H1 (cell line): ENCODE data around the gene KRTAP6-1. TPM values are rescaled to one million over a fixed set of nuclear protein-coding genes. Genes with fewer than 3 reads are reported as not detected.

Experiments used
- CTCF ChIA-PET: fragments of 300-600 bp; sonication (Branson Sonifier 250); formaldehyde crosslinking; loops from one replicate; lab custom pipeline; 2021; ENCODE audit not compliant: partially characterized antibody; lab: Charles Lee
- POLR2A ChIA-PET: fragments of 300-600 bp; sonication (Branson Sonifier 250); formaldehyde crosslinking; loops from one replicate; lab custom pipeline; 2021; ENCODE audit warnings: inconsistent platforms; ENCODE audit not compliant: partially characterized antibody; lab: Charles Lee
- DNase-seq, 2 experiments: peaks; one replicate each; pipeline versions ENCODE4 v3.0.0 to v3.0.0-alpha.2; 2010 to 2022; ENCODE audit warnings: low spot score in 2 of 2, low read depth in 1 of 2, mixed read lengths in 1 of 2
- FAIRE-seq: peaks from 2 replicates; lab custom pipeline; 2011; peaks lifted over from hg19 to GRCh38; lab: Jason Lieb, UNC
- H2AFZ ChIP-seq: 2 replicates; pipeline ENCODE4 v1.8.1; 2012; ENCODE audit warnings: low read length, inconsistent platforms
- H2AK5ac ChIP-seq: 2 replicates; pipeline ENCODE4 v1.6.1; 2013; ENCODE audit warnings: low read depth, low read length
- H2BK120ac ChIP-seq: replicated peaks from 2 replicates; pipeline ENCODE3; 2013; ENCODE audit warnings: low read depth, low read length, inconsistent platforms
- H2BK12ac ChIP-seq: 2 replicates; pipeline ENCODE4 v1.6.1; 2013; ENCODE audit warnings: low read depth, low read length
- H2BK15ac ChIP-seq: 2 replicates; pipeline ENCODE4 v1.6.1; 2013; ENCODE audit warnings: low read length
- H2BK20ac ChIP-seq: 2 replicates; pipeline ENCODE4 v1.6.1; 2013; ENCODE audit warnings: low read length
- H2BK5ac ChIP-seq: 2 replicates; pipeline ENCODE4 v1.6.1; 2013; ENCODE audit warnings: low read depth, low read length
- H3K14ac ChIP-seq: 2 replicates; pipeline ENCODE4 v1.6.1; 2013; ENCODE audit warnings: inconsistent platforms; ENCODE audit not compliant: insufficient read length
- H3K18ac ChIP-seq: 2 replicates; pipeline ENCODE4 v1.6.1; 2013; ENCODE audit warnings: low read length; ENCODE audit errors: extremely low read depth
- H3K23ac ChIP-seq: 2 replicates; pipeline ENCODE4 v1.6.1; 2013; ENCODE audit warnings: inconsistent platforms; ENCODE audit not compliant: insufficient read length
- H3K23me2 ChIP-seq: 2 replicates; pipeline ENCODE4 v1.6.1; 2013; ENCODE audit warnings: low read depth, low read length
- H3K27ac ChIP-seq: 2 replicates; pipeline ENCODE4 v1.6.1; 2011; ENCODE audit warnings: low read depth, low read length, inconsistent platforms
- H3K27me3 ChIP-seq, 4 experiments: replicated peaks in 1 of 4; 1 replicate in 1 of 4; 2 replicates in 3 of 4; pipeline versions ENCODE4 v1.6.1 to v1.8.1; 2011 to 2013; ENCODE audit warnings: low read length in 3 of 4, mild to moderate bottlenecking in 3 of 4, inconsistent platforms in 2 of 4, mixed read lengths in 2 of 4, moderate library complexity in 1 of 4; ENCODE audit not compliant: control insufficient read depth in 3 of 4, insufficient read depth in 3 of 4; ENCODE audit errors: extremely low read depth in 1 of 4
- H3K36me3 ChIP-seq, 4 experiments: 2 replicates each; pipeline versions ENCODE4 v1.6.1 to v1.8.1; 2011 to 2013; ENCODE audit warnings: mild to moderate bottlenecking in 4 of 4, low read length in 3 of 4, moderate library complexity in 2 of 4, control low read depth in 1 of 4, inconsistent platforms in 1 of 4; ENCODE audit not compliant: insufficient read depth in 4 of 4, control insufficient read depth in 2 of 4
- H3K4ac ChIP-seq: replicated peaks from 2 replicates; pipeline ENCODE3; 2013; ENCODE audit warnings: low read length, low read depth, mixed read lengths, inconsistent platforms; ENCODE audit not compliant: insufficient read length
- H3K4me1 ChIP-seq, 4 experiments: replicated peaks in 1 of 4; 1 replicate in 1 of 4; 2 replicates in 3 of 4; pipeline versions ENCODE4 v1.6.1 to v1.8.1; 2011 to 2013; ENCODE audit warnings: low read length in 3 of 4, inconsistent platforms in 2 of 4, mixed read lengths in 1 of 4; ENCODE audit not compliant: insufficient read depth in 4 of 4, control insufficient read depth in 3 of 4
- H3K4me2 ChIP-seq, 2 experiments: 2 replicates each; pipeline versions ENCODE4 v1.6.1 to v1.8.1; 2011 to 2013; ENCODE audit warnings: low read depth in 2 of 2, low read length in 2 of 2, control low read depth in 1 of 2, inconsistent platforms in 1 of 2, mild to moderate bottlenecking in 1 of 2; ENCODE audit not compliant: insufficient read depth in 1 of 2
- H3K4me3 ChIP-seq, 4 experiments: fragments of 200-600, 300-600 bp in 1 of 4; sonication (generic), shearing (Covaris generic), sonication (Bioruptor Twin) in 1 of 4; 2 replicates each; pipeline versions ENCODE4 v1.5.1 to v1.8.1; 2011 to 2016; ENCODE audit warnings: low read length in 4 of 4, low read depth in 3 of 4, control low read depth in 2 of 4, inconsistent platforms in 2 of 4, mild to moderate bottlenecking in 2 of 4, mixed read lengths in 1 of 4, moderate library complexity in 1 of 4; ENCODE audit not compliant: insufficient read depth in 2 of 4; ENCODE audit errors: extremely low read depth in 1 of 4
- H3K56ac ChIP-seq: replicated peaks from 2 replicates; pipeline ENCODE3; 2013; ENCODE audit warnings: low read depth, mild to moderate bottlenecking, mixed read lengths, low read length, inconsistent platforms; ENCODE audit not compliant: insufficient read length
- H3K79me1 ChIP-seq: 2 replicates; pipeline ENCODE4 v1.6.1; 2013; ENCODE audit warnings: low read depth, low read length, control low read depth
- H3K79me2 ChIP-seq, 2 experiments: 2 replicates each; pipeline versions ENCODE4 v1.6.1 to v1.8.1; 2012 to 2013; ENCODE audit warnings: low read length in 2 of 2, mild to moderate bottlenecking in 2 of 2, inconsistent platforms in 1 of 2; ENCODE audit not compliant: insufficient read depth in 2 of 2, control insufficient read depth in 1 of 2
- H3K9ac ChIP-seq, 4 experiments: replicated peaks in 1 of 4; 1 replicate in 1 of 4; 2 replicates in 3 of 4; pipeline versions ENCODE4 v1.6.1 to v1.8.1; 2011 to 2013; ENCODE audit warnings: low read depth in 3 of 4, low read length in 3 of 4, control low read depth in 2 of 4, mild to moderate bottlenecking in 2 of 4, moderate library complexity in 2 of 4, inconsistent platforms in 1 of 4; ENCODE audit errors: extremely low read depth in 1 of 4
- H3K9me3 ChIP-seq, 2 experiments: 2 replicates each; pipeline versions ENCODE4 v1.6.1 to v1.8.1; 2012 to 2013; ENCODE audit warnings: mild to moderate bottlenecking in 2 of 2, moderate library complexity in 2 of 2, control low read depth in 1 of 2, inconsistent platforms in 1 of 2, low read depth in 1 of 2, low read length in 1 of 2, mixed read lengths in 1 of 2; ENCODE audit not compliant: insufficient read depth in 2 of 2
- H4K20me1 ChIP-seq, 2 experiments: replicated peaks in 1 of 2; 2 replicates each; pipeline versions ENCODE3 to v1.8.1; 2011 to 2013; ENCODE audit warnings: inconsistent platforms in 2 of 2, low read length in 2 of 2, mild to moderate bottlenecking in 1 of 2; ENCODE audit not compliant: insufficient read depth in 2 of 2, control insufficient read depth in 1 of 2
- H4K5ac ChIP-seq: 2 replicates; pipeline ENCODE4 v1.6.1; 2013; ENCODE audit warnings: low read length, low read depth, mixed read lengths, inconsistent platforms; ENCODE audit not compliant: insufficient read length
- H4K8ac ChIP-seq: 2 replicates; pipeline ENCODE4 v1.8.0; 2013; ENCODE audit warnings: mild to moderate bottlenecking, moderate library complexity, low read length, inconsistent platforms; ENCODE audit not compliant: insufficient read depth; ENCODE audit errors: extremely low read depth
- H4K91ac ChIP-seq: replicated peaks from 2 replicates; pipeline ENCODE3; 2013; ENCODE audit warnings: low read length, mixed read lengths, inconsistent platforms; ENCODE audit not compliant: insufficient read length
- ATF3 ChIP-seq: IDR thresholded peaks from 2 replicates; pipeline ENCODE4 v1.6.1; 2011; ENCODE audit warnings: low read depth, mild to moderate bottlenecking, low read length; ENCODE audit not compliant: insufficient read depth
- BCL11A ChIP-seq, 2 experiments: IDR thresholded peaks; one replicate each; pipeline ENCODE4 v1.6.1; 2011; ENCODE audit warnings: low read depth in 2 of 2, low read length in 2 of 2, mild to moderate bottlenecking in 2 of 2
- CTCF ChIP-seq, 3 experiments: IDR thresholded peaks; 1 replicate in 2 of 3; 2 replicates in 1 of 3; pipeline versions ENCODE4 v1.5.1 to v1.6.1; 2011; ENCODE audit warnings: low read length in 3 of 3, mild to moderate bottlenecking in 3 of 3, inconsistent platforms in 2 of 3, low read depth in 1 of 3, moderate library complexity in 1 of 3; ENCODE audit not compliant: insufficient read depth in 1 of 3; ENCODE audit errors: control extremely low read depth in 1 of 3
- HDAC6 ChIP-seq: IDR thresholded peaks from one replicate; pipeline ENCODE4 v1.7.1; 2012; ENCODE audit warnings: low read depth, mild to moderate bottlenecking, inconsistent platforms, low read length, moderate library complexity
- JUND ChIP-seq: IDR thresholded peaks from 2 replicates; pipeline ENCODE4 v1.6.1; 2011; ENCODE audit warnings: mild to moderate bottlenecking, improper control_type of control experiment, low read length
- KDM5A ChIP-seq: fragments of 200-600 bp; IDR thresholded peaks from 2 replicates; pipeline ENCODE4 v1.7.1; 2012; ENCODE audit warnings: mild to moderate bottlenecking, low read length, inconsistent platforms, mixed read lengths
- MAX ChIP-seq: IDR thresholded peaks from 2 replicates; pipeline ENCODE4 v1.6.1; 2012; ENCODE audit warnings: inconsistent platforms
- NRF1 ChIP-seq: IDR thresholded peaks from 2 replicates; pipeline ENCODE4 v1.6.1; 2011; ENCODE audit warnings: mild to moderate bottlenecking, low read depth, low read length, improper control_type of control experiment
- POLR2AphosphoS5 ChIP-seq: IDR thresholded peaks from 2 replicates; pipeline ENCODE4 v1.6.1; 2011; ENCODE audit warnings: low read depth, low read length
- YY1 ChIP-seq: IDR thresholded peaks from 2 replicates; pipeline ENCODE4 v1.6.1; 2011; ENCODE audit warnings: low read depth, mild to moderate bottlenecking, low read length
- WGBS, 2 experiments: shearing (Covaris generic) in 1 of 2; methylation state at CpG; one replicate each; pipeline versions ENCODE4 v1.1.6 to v1.1.7; 2013 to 2015; ENCODE audit warnings: low lambda C conversion rate in 2 of 2, mixed read lengths in 2 of 2, inconsistent platforms in 1 of 2, low coverage in 1 of 2, missing lambda C conversion rate in 1 of 2; ENCODE audit not compliant: insufficient replicate concordance in 2 of 2, insufficient coverage in 1 of 2, insufficient read length in 1 of 2; ENCODE audit errors: extremely low coverage in 1 of 2, missing lambda C conversion rate in 1 of 2; 5-methylcytosine and 5-hydroxymethylcytosine counted together
- polyA plus RNA-seq, 7 experiments: library from polyadenylated mRNA; depleted of rRNA in 3 of 7; stranded (reverse) in 5 of 7; unstranded in 2 of 7; fragments of >200 nt in 5 of 7; fragments of 200-250 nt in 2 of 7; gene quantifications; 1 replicate in 5 of 7; 2 replicates in 1 of 7; 4 replicates in 1 of 7; pipeline versions ENCODE4 v1.2.1 to v1.2.3, GENCODE V29; 2011 to 2013; ENCODE audit warnings: missing spikeins in 2 of 7, mixed read lengths in 2 of 7
- total RNA-seq: library from RNA; stranded (reverse); fragmentation: NEBNext Ultra II Directional; extraction: Animal tissue kit (Norgen Biotek cat#: 25700); gene quantifications from 2 replicates; pipeline ENCODE4 v1.2.1, GENCODE V29; 2021

The KRTAP6-1 gene
- total and polyA plus RNA-seq, 2 of the 8 experiments (the other 6 are each of a cell fraction or from before 2014, with no cell fraction given): not detected

GRCh38 chr21:30625449-30626165 is 11.9 kb upstream of the KRTAP6-1 start:
- no peak overlapping the region for H2AFZ ChIP-seq
- no peak overlapping the region for H3K4me3 ChIP-seq
- POLR2A ChIA-PET: no interaction called here
- H2BK5ac ChIP-seq: no peak overlapping the region
- H3K79me1 ChIP-seq: no peaks in the 10 kb centered on the region
- H3K4me2 ChIP-seq: no peak overlapping the region
- peaks cover 7% of the 10 kb centered on the region in 2 experiments for H3K9me3 ChIP-seq
- no peaks in the 10 kb centered on the region for H3K79me2 ChIP-seq
- H4K91ac ChIP-seq: no peak overlapping the region
- H4K20me1 ChIP-seq: no peaks in the 10 kb centered on the region
- H3K18ac ChIP-seq: no peak overlapping the region
- WGBS, 2 experiments: 93% methylated on average over 4 of the region's 4 CpGs; no CpG with 5 or more reads in 1 of the 2 experiments
- H4K5ac ChIP-seq: no peak overlapping the region
- no peak overlapping the region for H2BK12ac ChIP-seq
- no peak overlapping the region for H2BK15ac ChIP-seq
- H3K4me1 ChIP-seq: peaks cover 0 to 2% (median 0%) of the 10 kb centered on the region in 4 experiments; a peak in 2 of 7 replicates
- no peak for DNase-seq
- H3K4ac ChIP-seq: no peak overlapping the region
- no peak overlapping the region for H2BK120ac ChIP-seq
- no peak overlapping the region for H3K9ac ChIP-seq
- no peak overlapping the region for H4K8ac ChIP-seq
- no peak overlapping the region for H3K14ac ChIP-seq
- H2AK5ac ChIP-seq: no peak overlapping the region
- H3K56ac ChIP-seq: no peak overlapping the region
- CTCF ChIA-PET: no interaction called here
- no peak overlapping the region for H3K27ac ChIP-seq
- no peak overlapping the region for H3K23ac ChIP-seq
- peaks cover 0 to 1% (median 0%) of the 10 kb centered on the region in 4 experiments; a peak in 1 of 7 replicates for H3K27me3 ChIP-seq
- no peaks in the 10 kb centered on the region for H3K23me2 ChIP-seq
- no peaks in the 10 kb centered on the region for H3K36me3 ChIP-seq
- no peak overlapping the region for H2BK20ac ChIP-seq
- FAIRE-seq: no peak
- TF ChIP-seq KDM5A: no peak
- no peak for TF ChIP-seq NRF1
- no peak for TF ChIP-seq HDAC6
- no peak for TF ChIP-seq ATF3
- TF ChIP-seq BCL11A (IDR thresholded peaks at IDR 0.05; ENCODE audit: low read depth in 2 of 2, low read length in 2 of 2): no peak
- no peak for TF ChIP-seq YY1
- no peak for TF ChIP-seq POLR2AphosphoS5
- no peak for TF ChIP-seq CTCF (IDR thresholded peaks at IDR 0.05; ENCODE audit: control extremely low read depth in 1 of 3, insufficient read depth in 1 of 3, low read depth in 1 of 3, low read length in 3 of 3)
- no peak for TF ChIP-seq MAX
- TF ChIP-seq JUND: no peak
